22Rv1 (cell line): ENCODE data around the gene MMP3.

Experiments
- H3K27ac ChIP-seq: fragments of 450-650 bp; 2 replicates; pipeline ENCODE4 v1.5.1; 2017
- ZFX ChIP-seq: fragments of 450-650 bp; IDR thresholded peaks from 2 replicates; pipeline ENCODE4 v1.6.1; 2017; ENCODE audit warnings: antibody characterized with exemption, borderline replicate concordance
- TF ChIP-seq, protein P1 (sequence below): fragments of 450-650 bp; IDR thresholded peaks from 2 replicates; pipeline ENCODE4 v1.5.1; 2017; ENCODE audit warnings: mild to moderate bottlenecking

Gene MMP3

DNA sequence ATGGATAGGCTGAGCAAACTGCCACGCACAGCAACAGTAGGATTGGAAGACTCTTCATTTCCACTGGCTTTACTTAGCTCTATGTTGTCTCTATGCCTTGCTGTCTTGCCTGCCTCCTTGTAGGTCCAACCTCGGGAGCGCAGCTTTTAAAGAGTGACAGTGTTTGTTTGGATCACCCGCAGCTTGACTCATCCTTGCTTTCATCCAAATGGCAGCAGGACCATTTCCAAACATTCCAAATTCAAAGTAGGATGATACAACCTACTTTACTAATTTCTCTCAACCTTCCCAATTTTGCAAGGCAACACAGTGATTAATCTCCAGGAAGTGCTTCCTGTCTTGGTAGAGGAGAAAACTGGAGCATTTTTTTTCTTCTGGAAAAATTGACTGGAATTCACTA, at the start of gene MMP3:
Gene MMP3 (minus strand): TSS at position 121 of the 400 bp plus-strand sequence. CDS start 63 bp downstream, at position 58.
- H3K27ac ChIP-seq = no peak within 1 kb of the TSS
- TF ChIP-seq ZFX = no peak
- TF ChIP-seq, protein P1, sequence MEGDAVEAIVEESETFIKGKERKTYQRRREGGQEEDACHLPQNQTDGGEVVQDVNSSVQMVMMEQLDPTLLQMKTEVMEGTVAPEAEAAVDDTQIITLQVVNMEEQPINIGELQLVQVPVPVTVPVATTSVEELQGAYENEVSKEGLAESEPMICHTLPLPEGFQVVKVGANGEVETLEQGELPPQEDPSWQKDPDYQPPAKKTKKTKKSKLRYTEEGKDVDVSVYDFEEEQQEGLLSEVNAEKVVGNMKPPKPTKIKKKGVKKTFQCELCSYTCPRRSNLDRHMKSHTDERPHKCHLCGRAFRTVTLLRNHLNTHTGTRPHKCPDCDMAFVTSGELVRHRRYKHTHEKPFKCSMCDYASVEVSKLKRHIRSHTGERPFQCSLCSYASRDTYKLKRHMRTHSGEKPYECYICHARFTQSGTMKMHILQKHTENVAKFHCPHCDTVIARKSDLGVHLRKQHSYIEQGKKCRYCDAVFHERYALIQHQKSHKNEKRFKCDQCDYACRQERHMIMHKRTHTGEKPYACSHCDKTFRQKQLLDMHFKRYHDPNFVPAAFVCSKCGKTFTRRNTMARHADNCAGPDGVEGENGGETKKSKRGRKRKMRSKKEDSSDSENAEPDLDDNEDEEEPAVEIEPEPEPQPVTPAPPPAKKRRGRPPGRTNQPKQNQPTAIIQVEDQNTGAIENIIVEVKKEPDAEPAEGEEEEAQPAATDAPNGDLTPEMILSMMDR = no peak

DNA sequence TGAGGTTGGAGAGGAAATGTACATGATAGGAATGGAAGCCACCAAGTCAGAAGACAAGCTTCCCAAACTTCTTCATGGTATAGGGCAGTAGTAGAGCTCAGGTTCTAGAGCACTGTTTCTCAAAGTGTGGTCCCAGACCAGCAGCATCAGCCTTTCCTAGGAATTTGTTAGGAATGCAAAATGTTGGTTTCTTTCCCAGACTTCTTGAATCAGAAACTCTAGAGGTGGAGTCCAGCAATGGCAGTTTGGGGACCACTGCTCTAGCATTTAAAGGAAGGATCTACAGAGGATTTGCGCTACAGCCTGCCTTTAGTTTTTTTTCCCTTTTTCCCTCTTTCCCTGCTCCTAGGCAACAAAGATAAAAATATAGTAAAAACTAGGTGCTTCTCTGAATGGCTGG, 48.3 kb upstream of the MMP3 start:
- TF ChIP-seq ZFX = no peak
- TF ChIP-seq, protein P1 = no peak
- no peak overlapping the region for H3K27ac ChIP-seq

DNA sequence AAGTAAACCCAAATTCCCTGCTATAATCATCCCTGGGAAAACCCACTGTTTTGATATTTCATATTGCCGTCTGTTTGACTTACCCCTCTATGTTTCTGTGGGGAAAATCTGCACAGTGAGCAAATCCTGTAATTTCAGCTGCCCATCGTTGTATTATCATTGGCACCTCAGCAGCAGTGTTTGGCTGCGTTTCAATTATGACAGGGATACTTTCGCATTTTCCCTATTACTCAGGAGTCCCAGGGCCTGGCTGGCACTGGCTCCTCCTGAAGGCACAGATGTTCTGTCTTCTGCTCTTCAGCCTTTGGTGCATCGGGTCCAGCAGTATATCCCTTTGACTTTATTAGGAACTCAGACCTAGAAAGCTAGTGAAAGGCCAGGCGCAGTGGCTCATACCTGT, 43.6 kb upstream of the MMP3 start:
- TF ChIP-seq, protein P1 = no peak
- TF ChIP-seq ZFX = no peak
- no peak overlapping the region for H3K27ac ChIP-seq

DNA sequence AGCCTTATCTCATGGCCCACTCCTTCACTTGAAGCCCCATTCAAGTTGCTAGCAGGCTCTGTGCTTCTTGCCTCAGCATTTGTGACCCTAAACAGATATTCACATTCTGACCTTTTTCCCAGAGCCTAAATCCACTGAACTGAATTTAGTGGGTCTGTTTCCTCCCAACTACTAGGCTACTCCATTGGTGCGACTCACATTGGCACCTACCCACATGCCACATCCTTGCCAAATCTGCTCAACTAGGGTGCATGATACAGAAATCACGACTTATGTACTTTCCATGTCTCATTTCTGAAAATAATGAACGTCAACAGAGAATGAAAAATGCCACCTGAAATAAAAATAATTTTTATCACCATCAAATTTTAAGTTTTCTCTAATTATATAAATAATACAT, 39.7 kb upstream of the MMP3 start:
- TF ChIP-seq, protein P1 = no peak
- no peak overlapping the region for H3K27ac ChIP-seq

DNA sequence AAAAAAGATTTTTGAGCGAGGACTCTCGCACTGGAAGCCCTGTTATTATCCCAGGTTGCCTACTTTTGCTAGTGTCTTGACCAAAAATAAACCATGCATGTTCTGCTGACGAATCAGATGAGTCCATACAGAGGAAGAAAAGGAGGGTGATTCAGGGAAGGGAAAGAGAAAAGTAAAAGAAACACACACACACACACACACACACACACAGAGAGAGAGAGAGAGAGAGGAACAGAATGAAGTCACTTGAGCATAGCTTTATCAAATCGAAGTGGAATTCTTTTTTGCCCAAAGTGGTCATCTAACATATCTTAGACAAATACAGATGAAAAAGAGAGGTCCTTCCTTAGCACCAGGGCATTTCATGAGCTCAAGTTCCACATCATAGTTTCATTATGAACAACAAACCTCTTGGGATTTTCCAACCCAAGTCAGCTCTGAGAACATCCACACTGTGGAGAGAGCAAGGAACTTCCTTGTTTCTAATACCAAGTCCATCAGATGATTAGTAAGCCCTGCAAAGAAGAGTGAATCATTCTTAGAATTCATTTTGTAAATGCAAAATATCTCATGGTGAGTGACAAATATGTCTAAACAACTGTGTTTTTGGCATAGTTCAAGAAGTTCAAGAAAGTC, 39.1 kb upstream of the MMP3 start:
- no peak for TF ChIP-seq ZFX
- TF ChIP-seq, protein P1 = no peak
- no peak overlapping the region for H3K27ac ChIP-seq

DNA sequence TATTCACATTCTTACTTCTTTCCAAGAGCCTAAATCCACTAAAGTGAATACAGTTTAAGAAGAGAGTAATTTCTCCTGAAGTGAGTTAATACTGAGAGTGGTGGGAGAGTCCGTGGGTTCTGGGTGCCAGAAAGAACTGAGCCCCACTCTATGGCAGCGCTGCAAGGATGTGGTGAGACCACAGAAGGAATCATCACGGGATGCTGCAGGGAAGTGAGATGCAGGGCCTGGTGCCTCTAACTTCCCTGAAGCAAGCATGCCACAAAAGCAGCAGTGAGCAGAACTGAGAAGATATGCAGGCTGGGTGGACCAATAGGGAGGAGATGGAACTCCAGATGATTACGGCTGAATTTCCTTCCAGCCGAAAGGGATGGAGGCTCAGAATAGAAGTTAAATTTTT, 36.4 kb upstream of the MMP3 start:
- no peak overlapping the region for H3K27ac ChIP-seq
- TF ChIP-seq, protein P1 = no peak
- no peak for TF ChIP-seq ZFX

DNA sequence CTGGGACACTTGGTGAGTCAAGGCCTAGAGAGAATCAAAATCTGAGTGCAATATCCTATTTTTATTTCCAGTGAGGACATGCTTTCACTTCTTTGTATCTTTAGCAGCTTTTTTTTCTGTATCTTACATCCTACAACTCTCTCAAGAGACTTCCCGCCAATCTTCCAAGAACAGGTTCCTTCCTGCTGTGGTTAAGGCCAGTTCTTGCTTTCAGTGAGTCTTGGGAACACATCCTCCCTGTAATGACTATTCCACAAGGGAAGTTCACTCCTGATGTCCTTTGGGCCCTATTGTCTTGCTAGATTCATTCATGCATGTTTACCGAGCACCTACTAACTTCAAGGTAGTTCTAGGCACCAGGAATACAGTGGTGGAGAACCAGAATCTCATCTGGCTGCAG, 35.2 kb upstream of the MMP3 start:
- no peak for TF ChIP-seq ZFX
- TF ChIP-seq, protein P1 = no peak
- no peak overlapping the region for H3K27ac ChIP-seq
